Activated CD4-positive, alpha-beta T cell treated with anti-CD3 and anti-CD28 coated beads, Interleukin-2, amount 50 U/mL, for 48 hours (primary cell): ENCODE measurements around the gene RHCG.

Experiments used
- DNase-seq, 2 experiments: peaks; one replicate each; pipeline ENCODE4 v3.0.0-alpha.2; 2020

Gene RHCG

DNA sequence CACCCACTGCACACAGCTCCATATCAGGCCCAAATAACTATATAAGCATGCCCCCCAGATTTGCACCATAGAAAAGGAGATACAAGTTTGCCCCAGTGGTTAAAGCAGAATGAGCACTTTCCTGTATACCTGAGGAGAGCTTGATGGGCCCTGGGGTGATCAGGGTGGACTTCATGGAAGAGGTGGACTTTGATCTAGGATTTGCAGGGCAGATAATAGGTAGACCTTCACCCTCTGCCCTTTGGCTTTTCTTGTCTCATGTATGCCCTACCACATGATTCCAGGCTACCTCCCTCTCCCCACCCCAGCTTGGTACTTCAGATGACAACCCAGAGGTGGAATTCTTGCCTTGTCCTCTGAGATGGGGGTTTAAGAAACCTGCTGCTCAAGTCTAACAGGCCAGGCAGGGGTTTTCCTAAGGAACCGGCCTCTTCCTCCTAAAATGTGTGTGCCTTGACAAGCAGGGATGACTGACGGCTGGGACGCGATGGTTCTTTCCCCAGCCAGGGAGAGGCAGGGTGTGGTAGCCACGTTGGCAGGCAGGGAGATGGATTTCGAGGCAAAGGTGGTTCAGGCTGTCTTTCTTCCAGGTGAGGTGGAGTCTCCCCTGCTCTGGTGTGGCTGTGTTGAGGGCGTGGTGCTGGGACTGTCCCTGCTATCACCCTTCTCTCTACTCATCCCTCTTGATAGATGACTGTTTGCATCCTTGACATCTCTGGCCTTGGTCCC is 6.6 kb upstream of the RHCG start:
- DNase-seq, result no peak

DNA sequence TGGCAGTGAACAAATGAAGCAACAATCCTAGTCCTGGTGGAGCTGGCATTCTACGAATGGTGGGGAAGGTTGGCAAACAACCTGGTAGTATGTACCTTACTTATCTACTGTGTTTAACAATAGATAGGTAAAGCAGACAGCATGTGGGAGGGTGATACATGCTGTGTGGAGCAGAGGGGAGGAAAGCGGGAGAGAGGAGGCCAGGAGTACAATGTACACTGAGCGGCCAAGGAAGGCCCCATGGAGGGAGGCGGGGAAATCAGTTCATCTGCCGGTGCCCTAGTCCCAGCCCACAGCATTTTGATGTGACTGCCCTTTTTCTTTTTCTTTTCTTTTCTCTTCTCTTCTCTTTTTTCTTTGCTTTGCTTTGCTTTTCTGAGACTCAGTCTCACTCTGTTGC is 5.3 kb upstream of the RHCG start:
- no peak for DNase-seq

DNA sequence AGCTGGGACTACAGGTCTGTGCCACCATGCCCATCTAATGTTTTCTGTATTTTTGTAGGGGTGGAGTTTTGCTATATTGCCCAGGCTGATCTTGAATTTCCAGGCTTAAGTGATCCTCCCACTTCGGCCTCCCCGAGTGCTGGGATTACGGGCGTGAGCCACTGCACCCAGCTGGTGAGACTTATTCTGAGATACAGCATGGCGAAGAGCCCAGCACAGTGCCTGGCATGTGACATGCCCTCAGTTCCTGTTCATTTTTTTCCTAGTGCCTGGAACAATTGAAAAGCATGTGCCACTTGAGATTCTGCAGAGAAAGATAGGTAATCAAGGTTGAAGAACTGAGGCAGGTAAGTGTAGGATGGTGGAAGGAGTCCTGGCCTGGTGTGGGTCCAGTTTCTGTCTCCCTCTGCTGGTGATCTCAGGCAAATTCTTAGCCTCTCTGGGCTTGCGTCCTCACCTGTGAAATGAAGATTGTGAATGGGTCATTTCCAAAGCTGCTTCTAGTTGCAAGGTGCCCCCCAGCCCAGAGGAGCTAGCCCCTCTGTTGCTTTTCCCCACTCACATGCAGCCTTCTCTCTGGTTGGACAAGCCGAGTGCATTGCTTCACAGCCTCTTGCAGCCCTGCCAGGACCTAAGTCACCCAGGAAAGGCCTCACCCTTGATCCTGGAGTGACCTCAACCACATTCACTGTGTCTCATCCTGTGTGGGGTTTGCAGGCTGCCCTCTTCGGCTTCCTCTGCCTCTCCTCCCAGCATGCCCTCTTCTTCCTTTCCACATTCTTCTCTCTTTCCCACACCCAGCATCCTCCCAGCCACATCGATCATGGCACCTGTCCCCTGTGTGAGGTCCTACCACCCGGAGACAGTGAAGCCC is 4.3 kb upstream of the RHCG start:
- peak in 1 of 2 experiments; percentile 9 for DNase-seq

DNA sequence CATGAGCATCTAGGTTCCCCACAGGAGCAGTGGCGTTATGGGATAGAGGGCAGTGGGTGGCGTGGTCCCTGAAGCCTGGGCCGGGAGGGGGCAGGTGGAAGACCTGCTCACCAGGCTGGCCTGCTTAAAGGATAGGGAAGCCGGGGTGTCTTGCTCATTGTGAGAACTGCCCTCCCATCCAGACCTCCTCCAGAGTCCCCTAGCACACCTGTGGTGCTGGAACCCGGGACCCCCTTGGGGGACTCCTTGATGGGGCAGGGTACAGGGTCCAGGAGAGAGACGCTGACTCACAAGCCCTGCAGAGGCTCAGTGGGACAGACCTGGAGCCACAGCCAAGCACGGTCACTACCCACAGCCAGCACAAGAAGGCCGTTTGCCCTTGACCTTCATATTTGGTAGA is 2.8 kb upstream of the RHCG start:
- no peak for DNase-seq

DNA sequence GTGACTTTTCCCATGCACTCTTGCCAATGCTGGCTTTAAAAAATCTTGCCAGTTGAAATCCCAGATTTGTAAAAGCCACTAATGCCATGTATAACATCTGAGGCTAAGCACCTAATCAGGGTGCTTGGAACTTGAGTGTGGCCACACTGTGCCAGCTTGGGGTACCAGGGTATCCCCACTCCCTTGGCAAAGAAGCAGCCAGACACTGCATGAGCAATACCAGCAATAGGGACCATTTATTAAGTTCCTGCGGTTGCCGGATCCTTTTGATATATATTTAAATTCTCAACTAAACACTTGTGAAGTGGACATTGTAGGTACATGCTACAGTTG is 2.2 kb upstream of the RHCG start:
- DNase-seq, result no peak

DNA sequence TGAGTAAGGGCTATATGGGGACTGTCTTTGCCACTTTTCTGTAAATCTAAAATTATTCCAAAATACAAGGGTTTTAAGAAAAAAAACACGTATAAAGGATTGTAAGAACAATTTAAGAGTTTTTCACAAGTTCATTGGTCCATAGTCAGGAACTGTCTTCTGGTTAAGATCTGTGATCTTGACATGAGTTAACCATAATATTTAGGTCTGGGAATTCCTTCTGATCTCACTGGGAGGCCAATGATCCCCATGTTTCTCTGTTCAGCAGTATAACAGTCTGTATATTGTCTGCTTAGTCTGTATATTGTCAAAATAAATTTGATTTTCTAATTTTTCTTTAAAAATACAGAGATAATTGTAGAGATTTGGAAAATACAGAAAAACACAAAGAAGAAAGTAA is 848 bp upstream of the RHCG start:
- DNase-seq, result no peak

DNA sequence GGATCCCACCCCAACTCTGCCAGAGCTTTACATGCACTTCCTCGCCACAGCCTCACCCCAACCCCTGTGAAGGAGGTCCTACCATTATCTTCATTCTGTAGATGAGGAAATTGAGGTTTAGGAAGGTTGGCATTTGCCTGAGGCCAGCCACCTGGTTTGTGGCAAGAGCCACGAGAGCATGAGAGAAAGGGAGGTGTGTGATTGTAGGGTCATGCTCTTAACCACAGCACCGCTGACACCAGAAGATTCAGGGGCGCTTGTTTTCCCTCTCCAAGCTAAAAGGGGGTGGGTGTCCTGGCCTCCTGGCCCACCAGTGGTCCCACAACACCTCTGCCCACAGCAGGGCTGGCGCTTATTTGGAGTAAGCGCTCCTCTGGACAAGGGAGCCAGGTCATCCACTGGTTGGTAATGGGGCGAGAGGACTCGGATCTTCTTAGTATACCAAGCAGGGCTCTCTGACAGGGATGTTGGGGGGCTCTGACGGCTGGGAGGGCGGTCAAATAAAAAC is 691 bp downstream of the RHCG start:
- no peak for DNase-seq

DNA sequence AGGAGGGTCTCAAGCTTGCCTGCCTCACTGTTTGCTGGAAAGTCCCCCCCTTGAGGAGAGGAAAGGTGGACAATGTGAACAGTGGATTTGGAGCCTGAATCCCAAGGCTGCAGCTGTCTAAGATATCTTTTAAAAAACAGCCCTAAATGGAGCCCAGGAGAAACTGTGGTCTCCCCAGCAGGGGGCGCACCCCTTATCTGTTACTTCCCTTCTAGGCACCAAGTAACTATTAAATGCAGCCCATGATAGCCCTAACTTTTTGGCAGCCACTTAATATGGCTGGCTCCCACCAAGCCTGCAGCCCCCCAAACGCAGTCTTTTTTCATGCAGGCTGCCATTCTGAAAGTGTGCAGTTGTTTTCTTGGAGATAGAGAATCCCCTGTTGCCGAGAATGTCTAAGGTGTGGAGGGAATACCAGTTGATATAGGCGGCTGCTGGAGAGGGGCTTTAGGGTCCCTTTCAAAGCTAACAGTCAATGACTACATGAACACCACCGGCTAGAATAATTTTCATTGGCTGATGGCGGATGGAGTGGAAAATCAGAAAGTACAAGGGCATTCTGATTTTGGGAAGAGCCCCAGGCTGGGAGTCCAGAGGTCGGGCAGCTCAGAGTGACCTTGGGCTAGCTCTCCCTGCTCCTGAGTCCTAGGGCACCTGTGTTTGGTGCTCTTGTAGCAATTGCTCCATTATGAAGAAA is 1.3 kb downstream of the RHCG start:
- DNase-seq, result peak; percentile 45 to 55

DNA sequence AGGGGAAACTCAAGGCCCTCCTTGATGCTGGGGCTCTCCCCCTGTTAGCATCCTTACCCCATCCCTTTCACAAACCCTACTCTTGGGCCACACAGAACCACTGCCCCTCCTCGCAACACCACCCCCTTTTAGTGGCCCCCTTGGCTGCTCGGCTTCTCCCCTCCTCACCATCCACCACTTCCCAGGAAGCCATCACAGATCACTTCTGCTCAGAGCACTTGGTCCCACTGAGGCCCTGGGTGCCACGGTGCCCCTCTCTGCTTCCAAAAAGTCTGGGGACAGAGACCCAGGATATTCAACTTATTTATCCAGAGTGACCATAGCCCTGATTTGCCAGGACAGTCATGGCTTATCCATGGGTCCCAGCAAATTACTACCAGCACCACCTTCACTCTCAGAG is 2.4 kb downstream of the RHCG start:
- no peak for DNase-seq

DNA sequence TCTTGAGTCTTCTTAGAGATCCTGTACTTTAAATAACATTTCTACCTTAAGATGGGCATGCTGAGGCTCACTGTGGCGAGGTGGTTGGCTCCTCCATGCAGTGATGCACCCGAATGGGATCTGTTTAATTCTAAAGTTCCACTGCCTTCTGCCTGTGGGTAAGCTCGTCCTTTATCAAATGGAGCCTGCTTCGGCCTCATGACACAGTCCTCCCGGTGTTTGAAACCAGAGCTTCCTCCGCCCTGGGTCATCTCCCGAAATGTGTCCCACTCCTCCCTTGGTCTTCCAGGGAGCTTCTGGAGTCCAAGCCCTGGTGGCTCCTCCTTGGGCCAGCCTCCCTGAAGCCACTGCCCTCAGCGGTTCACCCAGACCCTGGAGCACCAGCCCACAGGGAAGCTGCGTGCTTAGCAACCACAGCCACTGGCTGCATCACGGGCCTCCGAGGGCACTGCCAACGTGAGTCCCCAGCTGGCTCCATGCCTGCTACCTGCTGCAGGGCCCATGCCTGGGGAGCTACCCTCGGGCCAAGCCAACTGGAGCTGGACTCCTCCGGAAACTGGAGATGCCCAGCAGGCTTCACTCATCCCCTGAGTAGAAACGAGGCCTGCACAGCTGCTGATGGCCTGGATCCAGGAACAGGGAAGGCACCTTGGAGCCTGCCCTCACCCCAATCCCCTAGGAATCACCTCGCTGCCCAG is 3.3 kb downstream of the RHCG start:
- DNase-seq, result no peak

DNA sequence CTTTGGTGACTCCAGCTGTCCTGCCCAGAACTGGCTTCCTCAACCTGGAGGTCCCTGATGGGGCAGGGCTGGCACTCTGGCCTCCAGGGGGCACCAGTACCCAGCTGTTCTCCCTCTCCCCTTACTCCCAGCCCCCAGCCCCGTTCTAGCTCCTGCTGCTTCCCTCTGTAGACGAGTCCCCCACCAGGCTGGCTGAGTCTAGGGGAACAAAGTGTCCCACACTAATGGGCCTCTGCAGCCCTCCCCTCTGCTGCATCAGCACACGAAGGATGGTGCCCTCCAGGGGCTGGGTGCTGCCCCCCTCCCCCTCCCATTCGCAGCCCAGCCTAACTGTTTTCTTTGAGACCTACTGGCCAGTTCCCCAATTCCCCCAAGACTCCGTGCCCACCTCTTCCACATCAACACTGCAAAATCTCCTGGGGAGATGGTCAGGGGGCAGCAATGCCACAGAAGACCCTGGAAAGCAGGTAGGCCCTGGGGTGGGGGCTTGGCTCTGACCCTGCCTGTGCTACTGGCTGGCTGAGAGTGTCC is 4.2 kb downstream of the RHCG start:
- peak; percentile 10 to 22 for DNase-seq

DNA sequence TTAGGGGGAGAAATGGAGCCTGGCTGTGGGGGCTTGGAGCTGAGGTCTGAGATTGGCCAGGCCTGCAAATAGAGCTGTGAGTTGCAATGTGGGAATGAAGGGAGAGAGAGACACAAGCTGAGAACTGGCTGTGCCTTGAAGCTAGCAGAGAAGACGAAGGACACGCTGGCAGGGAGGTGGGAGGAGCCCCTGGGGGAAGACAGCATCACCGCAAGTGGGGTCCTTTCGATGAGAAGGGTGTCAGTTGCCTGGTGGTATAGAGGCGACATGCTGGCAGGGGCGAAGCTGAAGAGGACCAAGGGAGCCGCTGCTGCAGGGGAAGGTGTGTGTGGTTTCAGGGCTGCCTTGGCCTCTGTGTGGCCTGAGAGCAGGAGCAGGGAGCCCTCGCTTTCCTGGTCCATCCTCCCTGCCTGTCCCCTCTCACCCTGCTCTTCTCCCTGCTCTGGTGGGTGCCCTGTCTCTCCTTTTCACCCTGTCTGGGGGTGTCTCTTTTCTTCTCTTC is 5.5 kb downstream of the RHCG start:
- no peak for DNase-seq

DNA sequence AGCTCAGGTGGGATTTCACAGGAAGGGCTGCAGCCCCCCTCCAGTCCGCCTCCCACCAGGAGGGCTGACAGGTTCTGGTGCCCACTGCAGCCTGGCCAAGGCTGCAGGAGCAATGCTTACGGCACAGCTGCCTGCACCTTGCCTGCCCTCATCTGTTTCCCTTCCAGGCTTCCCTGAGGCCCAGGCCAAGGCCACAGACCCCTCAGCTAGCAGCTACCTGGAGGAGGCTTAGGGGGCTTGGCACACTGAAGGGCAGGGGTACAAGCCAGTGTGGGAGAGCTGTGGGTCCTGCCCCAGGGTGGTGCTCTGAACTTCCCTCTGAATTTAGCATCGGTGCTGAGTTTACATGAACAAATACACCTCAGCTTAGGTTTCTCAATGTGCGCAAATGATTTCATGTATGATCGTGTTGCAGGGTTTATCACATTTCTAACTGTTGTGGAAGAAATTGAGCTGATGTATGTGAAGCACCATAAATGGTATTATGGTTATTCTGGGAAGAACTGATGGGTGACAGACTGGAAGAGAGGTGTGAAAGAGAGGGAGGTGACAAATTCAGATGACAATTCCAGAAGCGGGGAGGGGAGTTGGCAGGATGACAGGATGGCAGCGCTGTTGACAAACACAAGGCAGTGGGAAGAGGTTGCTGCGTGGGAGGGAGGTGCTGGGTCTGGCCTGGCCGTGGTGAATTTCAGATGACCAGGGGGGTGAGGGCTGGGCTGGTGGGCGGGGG is 6.1 kb downstream of the RHCG start:
- DNase-seq, result no peak

DNA sequence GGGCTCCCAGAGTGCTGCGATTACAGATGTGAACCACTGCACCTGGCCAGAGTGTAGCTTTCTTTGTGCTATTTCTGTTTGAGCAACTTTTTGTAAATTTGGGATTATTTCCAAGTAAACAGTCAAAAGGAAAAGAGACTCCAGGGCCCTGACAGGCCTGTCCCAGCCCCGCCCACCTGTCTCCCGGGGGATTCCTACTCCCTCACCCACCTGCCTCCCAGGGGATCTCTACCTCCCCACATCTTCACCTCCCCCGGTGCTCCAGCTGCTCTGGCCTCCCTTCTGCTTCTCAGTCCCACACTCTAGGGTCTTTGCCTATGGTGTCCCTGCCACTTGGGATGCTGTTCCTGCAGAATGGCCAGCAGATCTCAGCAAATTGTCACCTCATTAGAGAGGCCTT is 7.0 kb downstream of the RHCG start:
- DNase-seq, result no peak

DNA sequence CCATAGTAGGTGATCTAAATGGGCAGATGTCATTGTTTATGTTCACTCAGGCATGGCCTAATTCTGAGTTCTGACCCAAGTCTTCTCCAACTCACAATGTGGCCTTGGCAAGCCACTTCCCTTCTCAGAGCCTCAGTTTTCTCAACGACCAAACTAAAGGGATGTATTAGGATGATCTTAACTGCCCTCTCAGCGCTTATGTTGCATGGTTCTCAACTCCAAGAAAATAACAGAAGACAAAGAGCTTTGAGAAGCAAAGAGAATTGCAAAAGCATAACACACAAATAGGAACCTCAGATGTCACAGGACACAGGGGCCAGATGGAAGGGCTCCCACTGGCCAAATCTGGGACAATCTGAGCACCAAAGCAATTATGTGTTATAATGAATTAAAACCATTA is 8.6 kb downstream of the RHCG start:
- no peak for DNase-seq

DNA sequence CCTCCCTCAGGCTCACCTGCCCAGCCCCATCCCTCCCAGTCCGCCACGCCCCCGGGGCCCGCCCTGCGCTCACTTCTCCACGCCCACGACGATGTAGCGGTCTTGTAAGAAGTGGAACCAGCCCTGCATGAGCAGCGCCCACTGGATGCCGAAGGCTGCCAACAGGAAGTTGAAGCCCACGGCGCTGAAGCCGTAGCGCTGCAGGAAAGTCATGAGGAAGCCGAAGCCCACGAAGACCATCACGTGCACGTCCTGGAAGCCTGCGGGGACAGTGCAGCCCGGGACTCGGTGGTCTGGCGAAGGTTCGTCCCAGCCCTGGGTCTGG is 9.7 kb downstream of the RHCG start:
- DNase-seq, result peak; percentile 38 to 52

DNA sequence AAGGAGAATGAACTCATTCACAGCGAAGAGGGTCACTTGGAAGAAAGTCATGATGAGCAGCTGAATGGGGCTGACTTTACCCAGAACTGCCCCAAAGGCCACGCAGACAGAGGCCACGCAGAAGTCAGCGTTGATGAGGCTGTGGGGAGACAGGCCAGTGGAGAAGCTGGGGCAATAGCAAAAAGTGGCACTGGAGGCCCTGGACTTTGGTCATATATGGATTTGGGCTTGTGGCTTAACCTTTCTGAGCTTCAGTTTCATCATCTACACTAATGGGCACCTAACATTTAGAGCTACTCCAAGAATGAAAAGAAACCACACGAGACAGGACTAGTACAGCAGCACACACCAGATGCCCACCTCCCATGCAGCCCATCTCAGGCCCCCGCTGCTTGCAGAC is 13.3 kb downstream of the RHCG start:
- no peak for DNase-seq

DNA sequence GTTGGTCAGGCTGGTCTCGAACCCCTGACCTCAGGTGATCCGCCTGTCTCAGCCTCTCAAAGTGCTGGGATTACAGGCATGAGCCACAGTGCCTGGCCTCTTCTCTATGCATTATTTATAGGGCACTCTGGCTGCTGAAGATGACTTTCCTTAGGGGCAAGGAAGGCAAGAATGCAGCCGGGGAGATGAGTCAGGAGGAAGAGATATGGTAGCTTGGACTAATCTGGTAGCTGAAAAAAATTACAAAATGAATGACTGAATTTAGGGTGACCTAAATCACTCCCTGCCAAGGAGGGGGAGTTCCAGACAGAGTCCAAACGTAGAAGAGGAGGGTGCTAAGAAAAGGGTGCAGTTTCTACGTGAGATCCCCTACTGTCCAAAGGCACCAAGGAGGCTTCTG is 14.2 kb downstream of the RHCG start:
- DNase-seq, result no peak

DNA sequence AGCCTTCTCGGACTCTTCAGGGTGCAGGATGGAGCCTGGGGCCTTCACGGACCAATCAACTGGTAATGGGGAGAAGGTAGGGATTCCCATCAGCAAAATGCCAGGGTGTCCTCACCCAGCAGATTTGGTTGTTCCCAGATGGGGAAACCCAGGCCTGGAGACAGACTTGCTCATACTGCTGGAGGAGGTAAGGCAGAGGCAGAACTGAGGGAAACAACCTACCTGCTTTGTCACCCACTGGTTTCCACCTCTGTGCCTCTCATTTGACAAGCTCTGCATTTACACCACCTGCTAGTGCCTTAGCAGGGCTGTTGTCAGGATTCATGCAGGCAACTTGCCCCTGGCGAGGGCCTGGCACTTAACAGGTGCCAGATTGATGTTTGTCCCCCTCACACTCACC is 15.9 kb downstream of the RHCG start:
- no peak for DNase-seq

DNA sequence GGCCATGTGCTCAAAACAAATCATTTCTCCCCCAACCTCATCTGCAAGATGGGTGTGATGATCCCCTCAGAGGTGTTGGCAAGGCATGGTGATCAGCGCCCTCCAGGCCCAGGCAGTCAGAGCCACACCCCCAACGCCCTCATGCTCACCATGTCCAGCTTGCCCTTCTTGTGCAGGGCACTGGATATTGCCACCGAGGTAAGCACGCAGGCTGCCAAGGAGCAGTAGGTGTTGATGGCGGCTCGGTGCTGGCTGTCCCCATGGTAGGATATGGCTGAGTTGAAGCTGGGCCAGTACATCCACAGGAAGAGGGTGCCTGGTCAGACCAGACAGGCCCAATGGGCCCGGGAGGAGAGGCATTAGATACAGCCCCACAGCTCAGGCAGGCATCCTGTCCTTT is 17.2 kb downstream of the RHCG start:
- DNase-seq, result no peak

DNA sequence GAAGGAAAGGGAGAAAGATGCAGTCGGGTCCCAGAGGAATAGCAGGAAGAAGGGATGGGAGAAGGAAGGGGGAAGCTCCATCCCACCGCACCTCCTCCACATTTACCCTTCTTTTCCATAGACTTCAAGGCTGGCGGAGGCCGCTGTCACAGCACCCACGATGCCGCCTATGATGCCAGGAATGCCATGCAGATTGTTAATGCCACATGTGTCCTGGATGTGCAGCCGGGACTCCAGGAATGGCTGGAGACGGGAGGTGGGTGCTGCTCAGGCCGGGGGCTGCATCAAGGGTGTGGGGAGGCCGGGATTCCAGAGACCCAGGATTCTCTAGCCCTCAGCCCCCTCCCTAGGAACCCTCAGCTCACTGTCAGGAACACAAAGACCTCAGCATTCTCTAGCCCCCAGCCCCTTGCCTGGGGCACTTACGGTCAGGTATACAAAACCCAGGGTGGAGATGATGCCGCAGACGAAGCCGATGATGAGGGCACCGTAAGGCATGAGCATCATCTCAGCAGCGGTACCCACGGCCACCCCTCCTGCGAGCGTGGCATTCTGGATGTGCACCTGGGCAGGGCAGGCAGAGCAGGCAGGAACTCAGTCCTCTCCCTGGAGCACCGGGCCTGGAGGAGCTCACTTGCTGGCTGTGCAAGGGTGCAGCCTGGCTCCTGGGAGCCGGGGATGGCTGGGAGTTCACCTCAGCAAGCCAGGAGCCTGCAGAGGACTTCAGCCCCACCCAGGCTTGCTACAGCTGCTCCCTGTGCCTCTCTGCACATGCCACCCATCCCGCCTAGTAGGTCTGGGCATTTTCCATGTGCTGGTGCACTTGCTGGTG is 18.8 kb downstream of the RHCG start:
- no peak for DNase-seq
